Right lobe of liver (tissue), 6 donors: Measurements from ENCODE around the gene KRTAP5-4. TPM values are rescaled to one million over a fixed set of nuclear protein-coding genes. Genes with fewer than 3 reads are reported as not detected.

Experiments used
- ATAC-seq, 4 donors: fragments of 200-7000 bp; cut with Tn5 transposase; one replicate each; pipeline ENCODE4 v1.9.1; 2020; ENCODE audit warnings: mild to moderate bottlenecking in 4 of 4, moderate library complexity in 4 of 4
- DNase-seq, 3 donors: peaks; one replicate each; pipeline ENCODE4 v3.0.0-alpha.2; 2020
- H3K27ac ChIP-seq, 3 donors: fragments of 200-600 bp; one replicate each; pipeline ENCODE4 v1.8.0; 2022
- H3K27me3 ChIP-seq, 2 donors: fragments of 200-600 bp; one replicate each; pipeline ENCODE4 v1.8.0; 2022
- H3K36me3 ChIP-seq, 4 donors: fragments of 200-600 bp; sonication (generic) in 1 of 4; one replicate each; pipeline versions ENCODE4 v1.5.1 to v1.8.0; 2017 to 2022; ENCODE audit warnings: control low read depth in 1 of 4
- H3K4me1 ChIP-seq, 4 donors: fragments of 200-600 bp; sonication (generic) in 1 of 4; one replicate each; pipeline versions ENCODE4 v1.5.1 to v1.8.0; 2017 to 2022; ENCODE audit warnings: control low read depth in 1 of 4
- H3K4me3 ChIP-seq, 3 donors: fragments of 200-600 bp; one replicate each; pipeline ENCODE4 v1.8.0; 2022
- H3K9me3 ChIP-seq, 4 donors: fragments of 200-600 bp; sonication (generic) in 1 of 4; one replicate each; pipeline versions ENCODE4 v1.5.1 to v1.8.0; 2017 to 2022; ENCODE audit warnings: control low read depth in 1 of 4
- CTCF ChIP-seq, 4 donors: fragments of 200-600 bp in 3 of 4; fragments of 450-650 bp in 1 of 4; IDR thresholded peaks; one replicate each; pipeline versions ENCODE4 v1.5.1 to v1.8.0; 2016 to 2022; ENCODE audit warnings: antibody characterized with exemption in 4 of 4, mild to moderate bottlenecking in 2 of 4
- POLR2A ChIP-seq: fragments of 450-650 bp; IDR thresholded peaks from one replicate; pipeline ENCODE4 v1.6.1; 2017; ENCODE audit warnings: antibody characterized with exemption, mild to moderate bottlenecking
- WGBS: methylation state at CpG from one replicate; pipeline ENCODE4 v1.1.6; 2018; ENCODE audit warnings: low coverage, low lambda C conversion rate; ENCODE audit not compliant: insufficient coverage; ENCODE audit errors: missing lambda C conversion rate; 5-methylcytosine and 5-hydroxymethylcytosine counted together
- intact Hi-C, 2 donors: fragments of 100-400 bp; cut with DNase I; formaldehyde crosslinking; loops; one replicate each; pipeline versions ENCODE4 v1.11.2 to v1.14.1; 2022
- total RNA-seq, 6 experiments: library from RNA; depleted of rRNA in 2 of 6; stranded (reverse); fragments of >200 nt in 2 of 6; fragmentation: NEBNext Ultra II Directional in 3 of 6; extraction: Animal tissue kit (Norgen Biotek cat#: 25700) in 3 of 6; gene quantifications; one replicate each; pipeline versions ENCODE4 v1.1.0 to v1.2.4, GENCODE V29; 2016 to 2023
- donor health status: DM: no; HTN: yes; CAD: no.
- donor health status: DM: no; HTN: no; CAD: no.
- donor health status: DM: no; HTN: no; CAD: no.
- donor health status: DM: no; HTN: yes; CAD: no.
- donor health status: DM: no; HTN: yes; CAD: no.

KRTAP5-4 gene
- total RNA-seq, 6 experiments from 2014 or later, result not detected

- WGBS, result 49% methylated on average over 8 of the region's 26 CpGs
- Histone ChIP-seq H3K27ac (peak overlapping the region; percentile 72 to 88 (median 83)), H3K27me3 (no peaks in the 10 kb centered on the region), H3K4me1 (peaks cover 0 to 39% (median 22%) of the 10 kb centered on the region in 4 donors), H3K9me3 (no peaks in the 10 kb centered on the region), H3K4me3 (no peak overlapping the region), H3K36me3 (no peaks in the 10 kb centered on the region)
- ATAC-seq (peak; percentile 5 to 31 (median 18)), DNase-seq (peak in 1 of 3 donors; percentile 57)
- intact Hi-C loops, result loop anchor here in 1 of 2 donors (10.0 kb wide), 1 partner anchor 89 kb away; no protein-coding TSS in a partner anchor
- TF ChIP-seq CTCF (IDR thresholded peaks at IDR 0.05), result peak in 1 of 4 donors; percentile 12
- TF ChIP-seq POLR2A, result no peak
Observed at GRCh38 chr11:1655168-1656060, 33.5 kb upstream of the KRTAP5-4 start.

- whole genome bisulfite sequencing, result 21% methylated on average over 12 of the region's 21 CpGs
- Histone ChIP-seq H3K36me3 (no peaks in the 10 kb centered on the region), H3K9me3 (no peaks in the 10 kb centered on the region), H3K4me1 (peaks cover 0 to 38% (median 22%) of the 10 kb centered on the region in 4 donors), H3K27ac (peak overlapping the region; percentile 72 to 88 (median 83)), H3K4me3 (no peak overlapping the region), H3K27me3 (no peaks in the 10 kb centered on the region)
- TF ChIP-seq POLR2A, result no peak
- TF ChIP-seq CTCF (IDR thresholded peaks at IDR 0.05), result no peak
- intact Hi-C loops, result loop anchor here (5.0 to 10.0 kb wide), 3 partner anchors 38 to 178 kb away; partner anchors contain the start of gene SYT8 (in 2 of the 2)
- DNase-seq (peak; percentile 82 to 85 (median 83)), ATAC-seq (peak; percentile 76 to 84 (median 80))
Observed at GRCh38 chr11:1654388-1655167, 32.6 kb upstream of the KRTAP5-4 start.

GRCh38 chr11:1653541-1654387 is 31.8 kb upstream of the KRTAP5-4 start:
- no peak overlapping the region for H3K4me3 ChIP-seq
- H3K9me3 ChIP-seq, result no peaks in the 10 kb centered on the region
- H3K36me3 ChIP-seq, result no peaks in the 10 kb centered on the region
- intact Hi-C loops, result loop anchor here (5.0 to 10.0 kb wide), 3 partner anchors 39 to 179 kb away; partner anchors contain the start of gene SYT8 (in 2 of the 2)
- TF ChIP-seq CTCF (IDR thresholded peaks at IDR 0.05) (no peak), POLR2A (no peak)
- peaks cover 0 to 38% (median 22%) of the 10 kb centered on the region in 4 donors for H3K4me1 ChIP-seq
- peak overlapping the region; percentile 49 to 88 (median 72) for H3K27ac ChIP-seq
- ATAC-seq (peak in 2 of 4 donors; percentile 5 to 6), DNase-seq (peak in 2 of 3 donors; percentile 44 to 54)
- H3K27me3 ChIP-seq, result no peaks in the 10 kb centered on the region
- 73% methylated on average over 5 of the region's 14 CpGs for WGBS
